HUDEP-2 (cell line): ENCODE results near the gene CST11.
"Not testable (repeated sequence)": the region's sequence is repeated elsewhere in the genome, so short reads cannot be mapped to it uniquely, and the experiment has no call there.

Experiments used
- DNase-seq, 76 experiments: peaks; one replicate each; lab custom pipeline; 2025; ENCODE audit not compliant: unreplicated experiment in 76 of 76; lab: John Stamatoyannopoulos, UW

Gene CST11, protein sequence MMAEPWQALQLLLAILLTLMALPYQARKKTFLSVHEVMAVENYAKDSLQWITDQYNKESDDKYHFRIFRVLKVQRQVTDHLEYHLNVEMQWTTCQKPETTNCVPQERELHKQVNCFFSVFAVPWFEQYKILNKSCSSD

DNA sequence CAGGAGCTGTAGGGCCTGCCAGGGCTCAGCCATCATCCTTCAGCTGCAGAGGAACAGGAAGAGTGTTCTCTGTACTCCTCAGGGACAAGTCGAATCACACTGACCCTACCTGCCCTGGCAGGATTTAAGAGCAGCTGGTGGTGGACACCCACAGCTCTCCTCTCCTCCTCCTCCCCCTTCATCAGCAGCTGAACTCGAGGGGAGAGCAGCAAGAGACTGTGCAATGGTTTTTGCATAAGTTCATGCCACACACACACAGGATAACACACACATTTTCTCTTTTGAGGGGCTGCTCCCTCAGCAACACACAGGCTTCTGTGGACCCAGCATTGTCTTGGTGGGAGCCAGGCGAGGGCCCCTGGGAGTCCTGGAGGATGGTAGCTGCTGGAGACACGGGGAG is at the start of gene CST11:
CST11 (minus strand) TSS at position 101 of the 400 bp plus-strand sequence; CDS start at position 36, 65 bp downstream.
- DNase-seq, result no peak

DNA sequence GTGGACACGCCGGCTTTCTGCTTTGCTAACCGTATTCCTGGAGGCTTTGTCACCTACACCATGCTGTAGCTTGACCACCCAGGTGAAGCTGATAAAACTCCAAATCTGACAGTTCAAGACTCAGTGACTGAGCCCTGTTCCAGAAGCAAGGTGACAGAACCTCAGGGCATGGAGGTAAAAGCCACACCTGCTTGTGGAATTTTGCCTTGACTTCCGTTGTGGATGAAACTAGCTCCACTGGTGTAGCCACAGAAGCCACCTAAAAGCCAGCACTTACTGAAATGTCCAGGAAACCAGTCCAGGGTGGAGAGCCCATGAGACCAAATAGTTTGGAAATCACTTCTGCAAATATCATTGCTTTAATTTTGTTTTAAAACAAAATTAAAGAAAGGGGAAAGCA is 49.2 kb upstream of the CST11 start:
- DNase-seq, result no peak

GRCh38 chr20:23497536-23497935 is 44.9 kb upstream of the CST11 start:
- DNase-seq, result no peak

DNA sequence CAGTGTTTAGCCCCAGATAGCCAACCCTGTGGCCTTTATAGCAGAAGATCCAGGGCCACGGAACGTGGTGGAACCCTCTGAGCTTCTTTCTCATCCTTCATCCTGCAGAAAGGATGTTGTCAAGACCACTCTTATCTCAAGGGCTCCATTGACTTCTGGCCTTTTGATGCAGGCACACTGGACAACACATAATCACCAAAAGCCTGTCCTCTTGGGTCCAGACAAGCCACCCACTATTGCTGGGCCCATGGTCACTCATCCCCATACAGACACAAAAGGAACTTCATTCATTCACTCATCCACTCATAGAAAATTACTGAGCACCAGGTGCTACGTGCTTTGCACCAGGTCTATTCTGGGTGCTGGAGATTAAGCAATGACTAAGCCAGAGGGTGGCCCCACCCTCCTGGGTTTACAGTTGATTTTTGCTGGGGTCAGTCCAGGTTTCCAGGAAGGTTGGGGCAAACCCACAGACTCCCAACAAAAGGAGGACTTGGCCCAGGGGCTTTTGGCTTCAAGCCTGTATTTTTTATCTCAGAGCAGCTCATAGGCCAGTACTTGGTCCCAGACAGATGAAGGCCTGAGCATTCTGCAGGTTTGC is 40.6 kb upstream of the CST11 start:
- DNase-seq, result no peak

DNA sequence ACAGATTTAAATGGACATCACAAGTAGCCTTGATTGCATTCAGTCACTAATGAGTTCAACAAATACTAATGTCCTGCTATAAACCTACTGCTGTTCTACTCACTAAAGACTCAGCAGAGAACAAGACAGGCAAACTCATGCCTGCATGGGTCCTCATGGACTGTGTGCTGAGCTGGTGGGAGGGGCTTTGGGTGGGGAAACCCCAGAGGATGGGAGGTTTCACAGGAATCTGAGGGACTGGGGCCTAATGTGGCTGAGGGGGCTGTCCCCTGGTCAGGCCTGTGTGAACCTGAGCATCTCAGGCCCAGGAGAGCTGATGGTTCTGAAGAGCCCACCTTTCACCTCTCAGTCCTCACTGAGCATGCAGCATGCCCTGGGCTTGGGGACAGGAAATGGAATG is 39.6 kb upstream of the CST11 start:
- DNase-seq, result no peak

DNA sequence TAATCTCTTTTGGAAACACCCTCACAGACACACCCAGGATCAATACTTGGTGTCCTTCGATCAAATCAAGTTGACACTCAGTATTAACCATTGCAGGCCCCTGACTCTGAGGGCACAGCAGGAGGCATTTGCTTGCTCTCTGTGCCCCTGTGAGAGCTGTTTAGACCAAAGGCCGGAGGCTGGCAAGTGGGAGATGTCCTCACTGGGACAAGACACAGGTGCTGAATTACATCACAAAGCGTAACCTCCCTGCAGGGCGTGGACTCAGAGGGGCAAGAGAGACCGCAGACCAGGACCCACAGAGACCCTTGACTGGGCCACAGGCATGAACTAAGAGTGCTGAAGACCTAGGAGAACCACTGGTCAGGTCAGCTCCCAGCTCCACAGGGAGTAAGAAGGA is 38.1 kb upstream of the CST11 start, which contains the start of gene CST8:
CST8 (plus strand) TSS at position 301 of the 400 bp plus-strand sequence. CDS start 551 bp downstream, outside the sequence.
- DNase-seq, result no peak

DNA sequence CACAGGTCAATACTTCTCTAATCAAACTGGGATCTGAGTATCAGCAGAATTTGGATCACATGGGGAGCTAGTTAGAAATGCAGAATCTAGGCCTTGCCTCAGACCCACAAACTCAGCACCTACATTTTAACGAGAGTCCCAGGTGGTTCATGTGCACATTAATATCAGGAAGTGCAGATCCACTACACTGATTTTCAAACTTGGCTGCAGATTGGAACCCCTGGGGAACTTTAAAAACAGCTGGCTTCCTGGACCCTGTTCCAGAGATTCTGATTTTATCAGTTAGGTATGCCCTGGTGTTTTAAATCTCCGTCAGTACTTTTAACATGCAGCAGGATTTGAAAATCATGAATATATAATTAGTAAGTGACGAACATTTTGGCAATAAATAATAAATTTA is 36.3 kb upstream of the CST11 start:
- DNase-seq, result no peak

DNA sequence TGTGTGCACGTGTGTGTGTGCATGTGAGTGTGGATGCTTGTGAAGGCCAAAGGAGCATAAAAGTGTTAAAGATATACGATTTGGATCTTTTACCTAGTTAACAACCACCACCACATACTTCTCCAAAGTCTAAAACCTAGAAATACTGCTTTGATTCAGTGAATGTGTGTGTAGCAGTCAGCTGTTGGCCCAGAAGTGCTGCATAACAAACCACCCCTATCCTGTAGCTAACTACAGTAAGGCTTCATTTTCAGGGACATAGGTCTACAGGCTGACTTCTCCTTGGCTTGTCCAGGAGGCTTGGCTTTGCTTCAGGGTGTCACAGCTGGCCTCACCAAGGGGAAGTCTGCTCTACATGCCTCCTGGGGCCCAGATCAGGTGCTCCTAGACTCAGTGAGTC is 35.8 kb upstream of the CST11 start:
- DNase-seq, result no peak

DNA sequence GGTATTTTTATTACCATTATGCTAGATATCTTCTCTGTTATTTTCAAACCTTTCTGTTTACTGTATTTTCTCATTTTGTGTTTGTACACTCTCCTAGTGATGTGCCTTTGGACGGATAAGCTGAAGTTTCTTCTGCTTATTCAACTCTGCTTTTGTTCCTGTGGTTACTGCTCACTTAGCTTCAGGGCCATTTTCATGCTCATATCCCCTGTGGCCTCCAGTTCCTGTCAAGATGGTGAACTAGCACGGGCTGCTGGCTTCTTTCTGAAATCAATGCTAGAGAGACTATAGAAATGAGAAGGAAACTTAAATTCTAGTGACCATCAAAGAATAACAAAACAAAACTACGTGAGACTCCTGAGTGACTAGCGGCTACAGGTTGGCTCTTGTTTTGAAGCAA is 31.4 kb upstream of the CST11 start:
- no peak for DNase-seq

- no peak for DNase-seq
Observed at GRCh38 chr20:23482138-23482537, 29.5 kb upstream of the CST11 start.

- no peak for DNase-seq
Observed at GRCh38 chr20:23479043-23479442, 26.4 kb upstream of the CST11 start.

GRCh38 chr20:23477223-23477622 is 24.5 kb upstream of the CST11 start:
- no peak for DNase-seq

- no peak for DNase-seq
Observed at GRCh38 chr20:23476015-23476754, 23.5 kb upstream of the CST11 start.

- no peak for DNase-seq
Observed at GRCh38 chr20:23475395-23475794, 22.7 kb upstream of the CST11 start.

DNA sequence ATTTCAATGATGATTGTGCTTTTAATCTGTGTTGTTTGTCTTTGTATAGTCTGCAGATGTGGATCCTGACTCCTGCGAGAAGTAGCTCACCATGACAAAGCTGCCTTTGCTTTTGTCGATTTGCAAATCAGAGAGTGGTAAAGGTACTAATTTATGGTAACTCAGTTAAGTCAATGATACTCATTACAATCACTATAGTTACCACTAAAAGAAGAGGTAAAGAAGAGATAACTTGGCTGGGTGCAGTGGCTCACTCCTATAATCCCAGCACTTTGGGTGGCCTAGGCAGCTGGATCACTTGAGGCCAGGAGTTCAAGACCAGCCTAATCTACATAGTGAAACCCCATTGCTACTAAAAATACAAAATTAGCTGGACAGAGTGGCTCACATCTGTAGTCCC is 20.6 kb upstream of the CST11 start:
- DNase-seq, result not testable (repeated sequence)

- not testable (repeated sequence) for DNase-seq
Observed at GRCh38 chr20:23472306-23472705, 19.6 kb upstream of the CST11 start.

DNA sequence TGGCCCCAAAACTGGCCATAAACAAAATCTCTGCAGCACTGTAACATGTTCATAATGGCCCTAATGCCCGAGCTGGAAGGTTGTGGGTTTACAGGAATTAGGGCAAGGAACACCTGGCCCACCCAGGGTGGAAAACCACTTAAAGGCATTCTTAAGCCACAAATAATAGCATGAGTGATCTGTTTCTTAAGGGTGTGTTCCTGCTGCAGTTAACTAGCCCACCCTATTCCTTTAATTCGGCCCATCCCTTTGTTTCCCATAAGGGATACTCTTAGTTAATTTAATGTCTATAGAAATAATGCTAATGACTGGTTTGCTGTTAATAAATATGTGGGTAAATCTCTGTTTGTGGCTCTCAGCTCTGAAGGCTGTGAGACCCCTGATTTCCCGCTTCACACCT is 14.3 kb upstream of the CST11 start:
- DNase-seq, result not testable (repeated sequence)

DNA sequence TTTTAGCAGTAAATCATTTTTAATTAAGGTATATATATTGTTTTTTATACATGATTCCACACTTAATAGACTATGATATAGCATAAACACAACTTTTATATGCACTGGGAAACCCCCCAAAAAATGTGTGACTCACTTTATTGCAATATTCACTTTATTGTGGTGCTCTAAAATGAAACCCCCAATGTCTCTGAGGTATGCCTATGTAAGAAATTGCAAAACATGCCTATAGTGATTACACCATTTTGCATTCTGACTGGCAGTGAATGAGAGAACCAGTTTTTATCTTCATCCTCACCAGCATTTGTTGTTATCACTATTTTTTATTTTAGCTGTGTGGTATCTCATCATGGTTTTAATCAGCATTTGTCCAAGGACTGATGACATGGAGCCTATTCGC is 8.5 kb upstream of the CST11 start:
- no peak for DNase-seq

GRCh38 chr20:23459461-23460150 is 6.9 kb upstream of the CST11 start:
- no peak for DNase-seq

GRCh38 chr20:23456873-23457272 is 4.2 kb upstream of the CST11 start:
- DNase-seq, result no peak

- DNase-seq, result no peak
Observed at GRCh38 chr20:23456409-23456808, 3.7 kb upstream of the CST11 start.
